H9 (cell line): ENCODE measurements around the gene MBD5. TPM values are rescaled to one million over a fixed set of nuclear protein-coding genes. Genes with fewer than 3 reads are reported as not detected.

Source experiments
- DNase-seq: peaks from one replicate; pipeline ENCODE4 v3.0.0-alpha.2; 2017
- H2AFZ ChIP-seq: one replicate; pipeline ENCODE4 v1.6.1; 2013; ENCODE audit warnings: mild to moderate bottlenecking, low read length, control low read depth, moderate library complexity
- H2AK5ac ChIP-seq: 2 replicates; pipeline ENCODE4 v1.6.1; 2013; ENCODE audit warnings: low read length, control low read depth, mixed read lengths; ENCODE audit not compliant: insufficient read length
- H2BK120ac ChIP-seq: one replicate; pipeline ENCODE4 v1.6.1; 2013; ENCODE audit warnings: low read depth, mild to moderate bottlenecking, low read length, control low read depth, inconsistent platforms; ENCODE audit not compliant: poor library complexity, severe bottlenecking
- H2BK12ac ChIP-seq: 2 replicates; pipeline ENCODE4 v1.6.1; 2013; ENCODE audit warnings: low read length, control low read depth, mixed read lengths, low read depth; ENCODE audit not compliant: insufficient read length
- H2BK15ac ChIP-seq: 2 replicates; pipeline ENCODE4 v1.6.1; 2013; ENCODE audit warnings: low read depth, low read length, control low read depth
- H2BK20ac ChIP-seq: one replicate; pipeline ENCODE4 v1.6.1; 2013; ENCODE audit warnings: low read depth, mild to moderate bottlenecking, low read length, control low read depth, inconsistent platforms; ENCODE audit not compliant: poor library complexity, severe bottlenecking
- H2BK5ac ChIP-seq: 2 replicates; pipeline ENCODE4 v1.6.1; 2013; ENCODE audit warnings: low read length, control low read depth, mixed read lengths; ENCODE audit not compliant: insufficient read length
- H3K14ac ChIP-seq: 2 replicates; pipeline ENCODE4 v1.6.1; 2013; ENCODE audit warnings: low read length, control low read depth; ENCODE audit not compliant: insufficient read depth
- H3K18ac ChIP-seq: 2 replicates; pipeline ENCODE4 v1.6.1; 2013; ENCODE audit warnings: low read depth, mild to moderate bottlenecking, mixed read lengths, low read length, control low read depth; ENCODE audit not compliant: insufficient read length
- H3K23ac ChIP-seq: 2 replicates; pipeline ENCODE4 v1.6.1; 2013; ENCODE audit warnings: low read length, control low read depth, mixed read lengths, low read depth; ENCODE audit not compliant: insufficient read length
- H3K23me2 ChIP-seq: 2 replicates; pipeline ENCODE4 v1.6.1; 2013; ENCODE audit warnings: low read depth, mild to moderate bottlenecking, mixed read lengths, low read length, control low read depth; ENCODE audit not compliant: insufficient read length, poor library complexity, severe bottlenecking
- H3K27ac ChIP-seq: 2 replicates; pipeline ENCODE4 v1.5.1; 2013; ENCODE audit warnings: low read length, control low read depth, mixed read lengths, low read depth; ENCODE audit not compliant: insufficient read length
- H3K27me3 ChIP-seq: 2 replicates; pipeline ENCODE4 v1.6.1; 2013; ENCODE audit warnings: low read length, control low read depth, inconsistent platforms; ENCODE audit not compliant: insufficient read depth
- H3K4ac ChIP-seq: 2 replicates; pipeline ENCODE4 v1.6.1; 2013; ENCODE audit warnings: low read depth, mild to moderate bottlenecking, control low read depth, inconsistent platforms, low read length, moderate library complexity
- H3K4me1 ChIP-seq: 2 replicates; pipeline ENCODE4 v1.6.1; 2013; ENCODE audit warnings: low read length, control low read depth, inconsistent platforms; ENCODE audit not compliant: insufficient read depth
- H3K4me2 ChIP-seq: 2 replicates; pipeline ENCODE4 v1.6.1; 2013; ENCODE audit warnings: low read length, control low read depth, mixed read lengths; ENCODE audit not compliant: insufficient read length, insufficient read depth
- H3K56ac ChIP-seq: 2 replicates; pipeline ENCODE4 v1.6.1; 2013; ENCODE audit warnings: low read depth, mild to moderate bottlenecking, mixed read lengths, low read length, control low read depth; ENCODE audit not compliant: insufficient read length
- H3K79me1 ChIP-seq: 2 replicates; pipeline ENCODE4 v1.6.1; 2013; ENCODE audit warnings: low read depth, mild to moderate bottlenecking, moderate library complexity, low read length, control low read depth, inconsistent platforms; ENCODE audit not compliant: insufficient read depth, poor library complexity, severe bottlenecking
- H3K79me2 ChIP-seq: 2 replicates; pipeline ENCODE4 v1.6.1; 2013; ENCODE audit warnings: low read length, control low read depth, inconsistent platforms; ENCODE audit not compliant: insufficient read depth
- H3K9ac ChIP-seq: 2 replicates; pipeline ENCODE4 v1.6.1; 2013; ENCODE audit warnings: low read length, control low read depth, mixed read lengths; ENCODE audit not compliant: insufficient read length; ENCODE audit errors: extremely low read depth
- H3K9me3 ChIP-seq: one replicate; pipeline ENCODE4 v1.6.1; 2013; ENCODE audit warnings: low read depth, low read length, inconsistent platforms; ENCODE audit not compliant: control insufficient read depth
- H3T11ph ChIP-seq: one replicate; pipeline ENCODE4 v1.6.1; 2013; ENCODE audit warnings: mild to moderate bottlenecking, low read length, control low read depth, inconsistent platforms
- H4K20me1 ChIP-seq: one replicate; pipeline ENCODE4 v1.6.1; 2013; ENCODE audit not compliant: control insufficient read depth, insufficient read length, insufficient read depth
- H4K5ac ChIP-seq: 2 replicates; pipeline ENCODE4 v1.6.1; 2013; ENCODE audit warnings: low read depth, mild to moderate bottlenecking, mixed read lengths, low read length, control low read depth; ENCODE audit not compliant: insufficient read length
- H4K8ac ChIP-seq: replicated peaks from 2 replicates; pipeline ENCODE4 v1.6.1; 2013; ENCODE audit warnings: low read length, control low read depth, mixed read lengths, low read depth; ENCODE audit not compliant: insufficient read length
- H4K91ac ChIP-seq: 2 replicates; pipeline ENCODE4 v1.6.1; 2013; ENCODE audit warnings: low read depth, mild to moderate bottlenecking, moderate library complexity, mixed read lengths, low read length, control low read depth; ENCODE audit not compliant: insufficient read length
- H3K27ac Mint-ChIP-seq, 3 experiments: 2 replicates in 2 of 3; 3 replicates in 1 of 3; pipeline ENCODE4 v1.8.0; 2020 to 2021; ENCODE audit warnings: mixed read lengths in 3 of 3, mild to moderate bottlenecking in 1 of 3, moderate library complexity in 1 of 3
- H3K27me3 Mint-ChIP-seq: 2 replicates; pipeline ENCODE4 v1.8.0; 2021; ENCODE audit warnings: low read depth, mild to moderate bottlenecking, moderate library complexity, mixed read lengths
- H3K36me3 Mint-ChIP-seq, 3 experiments: 2 replicates in 2 of 3; 3 replicates in 1 of 3; pipeline ENCODE4 v1.8.0; 2020 to 2021; ENCODE audit warnings: low read depth in 3 of 3, mixed read lengths in 3 of 3; ENCODE audit not compliant: insufficient read depth in 1 of 3
- H3K4me1 Mint-ChIP-seq, 2 experiments: 2 replicates each; pipeline ENCODE4 v1.8.0; 2020; ENCODE audit warnings: mixed read lengths in 2 of 2
- H3K4me3 Mint-ChIP-seq, 2 experiments: 2 replicates in 1 of 2; 3 replicates in 1 of 2; pipeline ENCODE4 v1.8.0; 2020 to 2021; ENCODE audit warnings: mild to moderate bottlenecking in 2 of 2, mixed read lengths in 2 of 2, moderate library complexity in 1 of 2
- H3K9me3 Mint-ChIP-seq, 2 experiments: 2 replicates in 1 of 2; 3 replicates in 1 of 2; pipeline ENCODE4 v1.8.0; 2020; ENCODE audit warnings: mild to moderate bottlenecking in 2 of 2, mixed read lengths in 2 of 2, moderate library complexity in 1 of 2
- CTCF ChIP-seq: fragments of 200-600 bp; sonication (generic); conservative IDR thresholded peaks from 3 replicates; pipeline ENCODE4 v1.8.0; 2021; ENCODE audit warnings: antibody characterized with exemption, mild to moderate bottlenecking
- whole genome bisulfite sequencing: extraction: QIAGEN DNeasy Blood & Tissue Kit; methylation state at CpG from one replicate; pipeline ENCODE4 v1.1.7; 2013; ENCODE audit warnings: missing lambda C conversion rate, low lambda C conversion rate, mixed read lengths; ENCODE audit not compliant: insufficient read length; ENCODE audit errors: extremely low coverage; 5-methylcytosine and 5-hydroxymethylcytosine counted together
- total RNA-seq: library from RNA; stranded (reverse); gene quantifications from 2 replicates; pipeline ENCODE4 v1.2.1, GENCODE V29; 2021

MBD5 gene
- total RNA-seq, 1 experiment from 2014 or later: 23.1 TPM

DNA sequence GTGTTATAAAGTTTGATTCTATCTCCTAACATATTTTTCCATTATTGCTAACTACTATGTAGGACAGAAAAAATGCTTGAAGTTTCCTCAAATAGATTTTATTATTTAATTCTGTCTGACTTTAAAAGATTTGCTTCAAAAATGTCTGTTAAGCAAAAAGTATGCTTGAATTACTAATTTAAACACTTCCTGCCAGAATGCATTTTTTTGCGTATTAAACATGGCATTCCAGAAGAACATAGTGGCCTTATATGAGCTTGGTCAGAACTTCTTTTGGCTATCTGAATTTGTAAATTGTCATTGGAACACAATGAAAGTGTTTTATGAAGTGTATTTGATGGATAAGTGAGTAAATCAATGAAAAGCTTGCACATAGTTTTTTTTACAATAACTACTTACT lies 37.8 kb downstream of the MBD5 start:
- no peak overlapping the region for H3K4me3 Mint-ChIP-seq
- H3K27me3 Mint-ChIP-seq: no peaks in the 10 kb centered on the region
- H4K20me1 ChIP-seq: no peaks in the 10 kb centered on the region
- no peak overlapping the region for H4K5ac ChIP-seq
- DNase-seq: no peak
- no peak overlapping the region for H3K23ac ChIP-seq
- H3K14ac ChIP-seq: no peak overlapping the region
- H2BK20ac ChIP-seq: no peak overlapping the region
- no peak overlapping the region for H3K4me2 ChIP-seq
- no peak overlapping the region for H3K56ac ChIP-seq
- H3K9me3 Mint-ChIP-seq: no peaks in the 10 kb centered on the region
- no peaks in the 10 kb centered on the region; a peak in 1 of 7 replicates for H3K36me3 Mint-ChIP-seq
- H3K27ac ChIP-seq: no peak overlapping the region
- H3K79me2 ChIP-seq: no peaks in the 10 kb centered on the region
- H3K79me1 ChIP-seq: no peaks in the 10 kb centered on the region
- no peaks in the 10 kb centered on the region; the same call in 1 of the 2 replicates for H3K4me1 ChIP-seq
- H3K23me2 ChIP-seq: no peaks in the 10 kb centered on the region
- H2BK5ac ChIP-seq: no peak overlapping the region
- H2AK5ac ChIP-seq: no peak overlapping the region
- H2AFZ ChIP-seq: no peak overlapping the region
- TF ChIP-seq CTCF: no peak
- H2BK120ac ChIP-seq: no peak overlapping the region
- H3K9me3 ChIP-seq: no peaks in the 10 kb centered on the region
- H3K4me1 Mint-ChIP-seq: peaks cover 3 to 12% of the 10 kb centered on the region in 2 experiments
- H2BK12ac ChIP-seq: no peak overlapping the region
- H3T11ph ChIP-seq: no peak overlapping the region
- H3K27me3 ChIP-seq: no peaks in the 10 kb centered on the region
- no peak overlapping the region for H4K91ac ChIP-seq
- no peak overlapping the region for H2BK15ac ChIP-seq
- H3K9ac ChIP-seq: no peak overlapping the region
- no peak overlapping the region for H3K4ac ChIP-seq
- no peak overlapping the region for H3K18ac ChIP-seq
- WGBS: no CpG with 5 or more reads among the region's 1 CpG
- no peak overlapping the region for H3K27ac Mint-ChIP-seq
- no peak overlapping the region for H4K8ac ChIP-seq
